GM12891 (cell line): ENCODE measurements around the gene NUDT6.

Source experiments
- POLR2A ChIP-seq: IDR thresholded peaks from 2 replicates; pipeline ENCODE4 v1.6.1; 2011; ENCODE audit warnings: low read depth, low read length, control low read depth
- SPI1 ChIP-seq: IDR thresholded peaks from 2 replicates; pipeline ENCODE4 v1.6.1; 2011; ENCODE audit warnings: low read depth, low read length, control low read depth

- TF ChIP-seq POLR2A (no peak), SPI1 (no peak)
Observed at GRCh38 chr4:122884499-122884898, 37.9 kb downstream of the NUDT6 start.
